IMR-90 (cell line): ENCODE measurements around the gene C14orf180. TPM values are rescaled to one million over a fixed set of nuclear protein-coding genes. Genes with fewer than 3 reads are reported as not detected.

Experiments
- ATAC-seq: fragments of 200-7000 bp; cut with Tn5 transposase; 2 replicates; pipeline ENCODE4 v1.9.1; 2020; ENCODE audit warnings: low read depth, mild to moderate bottlenecking, moderate library complexity
- BruUV-seq: library from RNA; stranded (reverse); fragments of 400-500 nt; replicated peaks from 2 replicates; lab custom pipeline; 2021; lab: Mats Ljungman, UMichigan
- CTCF ChIA-PET: fragments of 300-600 bp; formaldehyde crosslinking; extraction: SDS; loops from one replicate; lab custom pipeline; 2021; ENCODE audit warnings: antibody characterized with exemption; lab: Yijun Ruan, JAX
- POLR2A ChIA-PET: fragments of 300-600 bp; sonication (Branson Sonifier 250); formaldehyde crosslinking; loops from one replicate; lab custom pipeline; 2022; ENCODE audit warnings: antibody characterized with exemption; ENCODE audit not compliant: unreplicated experiment; lab: Charles Lee
- DNase-seq: peaks from one replicate; pipeline ENCODE4 v3.0.0; 2013
- H2AFZ ChIP-seq: replicated peaks from 2 replicates; pipeline ENCODE3; 2013; ENCODE audit warnings: low read length, mild to moderate bottlenecking; ENCODE audit not compliant: poor library complexity
- H2AK5ac ChIP-seq: 2 replicates; pipeline ENCODE4 v1.6.1; 2013; ENCODE audit warnings: low read depth, low read length, inconsistent platforms
- H2AK9ac ChIP-seq: replicated peaks from 2 replicates; pipeline ENCODE3; 2013; ENCODE audit warnings: mild to moderate bottlenecking, low read depth, low read length, moderate library complexity; ENCODE audit not compliant: poor library complexity
- H2BK120ac ChIP-seq: 2 replicates; pipeline ENCODE4 v1.6.1; 2013; ENCODE audit warnings: low read depth, low read length, inconsistent platforms
- H2BK15ac ChIP-seq: 3 replicates; pipeline ENCODE4 v1.6.1; 2013; ENCODE audit warnings: low read depth, low read length, inconsistent platforms
- H2BK20ac ChIP-seq: 2 replicates; pipeline ENCODE4 v1.6.1; 2013; ENCODE audit warnings: low read depth, mild to moderate bottlenecking, inconsistent platforms, low read length, moderate library complexity
- H2BK5ac ChIP-seq: 2 replicates; pipeline ENCODE4 v1.6.1; 2013; ENCODE audit warnings: mild to moderate bottlenecking, low read depth, low read length, inconsistent platforms; ENCODE audit not compliant: poor library complexity, severe bottlenecking
- H3K14ac ChIP-seq: replicated peaks from 2 replicates; pipeline ENCODE4 v1.6.1; 2013; ENCODE audit warnings: low read depth, low read length, inconsistent platforms
- H3K18ac ChIP-seq: 2 replicates; pipeline ENCODE4 v1.6.1; 2013; ENCODE audit warnings: low read depth, low read length, control low read depth
- H3K23ac ChIP-seq: 2 replicates; pipeline ENCODE4 v1.6.1; 2013; ENCODE audit warnings: low read depth, low read length, inconsistent platforms
- H3K27ac ChIP-seq: 2 replicates; pipeline ENCODE4 v1.5.1; 2013; ENCODE audit warnings: mild to moderate bottlenecking, control low read depth, low read length; ENCODE audit not compliant: insufficient read depth
- H3K27me3 ChIP-seq: 2 replicates; pipeline ENCODE4 v1.6.1; 2013; ENCODE audit warnings: low read length; ENCODE audit not compliant: control insufficient read depth, insufficient read depth
- H3K36me3 ChIP-seq: 2 replicates; pipeline ENCODE4 v1.6.1; 2013; ENCODE audit warnings: low read length, mixed read lengths; ENCODE audit not compliant: control insufficient read depth, insufficient read depth
- H3K4ac ChIP-seq: 2 replicates; pipeline ENCODE4 v1.6.1; 2013; ENCODE audit warnings: low read depth, low read length, inconsistent platforms
- H3K4me1 ChIP-seq: 2 replicates; pipeline ENCODE4 v1.6.1; 2013; ENCODE audit warnings: low read length, mixed read lengths; ENCODE audit not compliant: control insufficient read depth, insufficient read depth
- H3K4me2 ChIP-seq: 2 replicates; pipeline ENCODE4 v1.6.1; 2013; ENCODE audit warnings: low read depth, mild to moderate bottlenecking, control low read depth, low read length, moderate library complexity
- H3K4me3 ChIP-seq: 2 replicates; pipeline ENCODE4 v1.5.1; 2013; ENCODE audit warnings: low read depth, mild to moderate bottlenecking, control low read depth, low read length, moderate library complexity; ENCODE audit not compliant: insufficient read depth
- H3K56ac ChIP-seq: 2 replicates; pipeline ENCODE4 v1.6.1; 2013; ENCODE audit warnings: low read length, inconsistent platforms; ENCODE audit not compliant: insufficient read depth; ENCODE audit errors: extremely low read depth
- H3K79me1 ChIP-seq, 2 experiments: 2 replicates each; pipeline ENCODE4 v1.6.1; 2013; ENCODE audit warnings: low read length in 2 of 2, inconsistent platforms in 1 of 2, low read depth in 1 of 2
- H3K9ac ChIP-seq: 2 replicates; pipeline ENCODE4 v1.6.1; 2013; ENCODE audit warnings: low read depth, low read length, control low read depth
- H3K9me1 ChIP-seq: 2 replicates; pipeline ENCODE4 v1.6.1; 2013; ENCODE audit warnings: low read length, inconsistent platforms; ENCODE audit not compliant: insufficient read depth
- H3K9me3 ChIP-seq: 2 replicates; pipeline ENCODE4 v1.6.1; 2013; ENCODE audit warnings: low read length; ENCODE audit not compliant: control insufficient read depth, insufficient read depth
- H4K20me1 ChIP-seq: 2 replicates; pipeline ENCODE4 v1.6.1; 2013; ENCODE audit warnings: low read length, inconsistent platforms; ENCODE audit not compliant: insufficient read depth
- H4K5ac ChIP-seq: 2 replicates; pipeline ENCODE4 v1.6.1; 2013; ENCODE audit warnings: mild to moderate bottlenecking, low read depth, low read length, control low read depth
- H4K8ac ChIP-seq, 2 experiments: 2 replicates each; pipeline ENCODE4 v1.6.1; 2013; ENCODE audit warnings: low read depth in 2 of 2, low read length in 2 of 2, control low read depth in 1 of 2, inconsistent platforms in 1 of 2
- H4K91ac ChIP-seq: 2 replicates; pipeline ENCODE4 v1.6.1; 2013; ENCODE audit warnings: low read depth, low read length, inconsistent platforms; ENCODE audit not compliant: insufficient read depth
- CEBPB ChIP-seq: IDR thresholded peaks from 2 replicates; pipeline ENCODE4 v1.6.1; 2012; ENCODE audit warnings: low read depth, low read length, improper control_type of control experiment
- FOS ChIP-seq: fragments of 150-350 bp; IDR thresholded peaks from 2 replicates; pipeline ENCODE4 v1.6.1; 2016; ENCODE audit warnings: low read depth, low read length
- NFE2L2 ChIP-seq: fragments of 150-350 bp; IDR thresholded peaks from 2 replicates; pipeline ENCODE4 v1.6.1; 2016; ENCODE audit warnings: low read depth, mild to moderate bottlenecking, low read length
- POLR2A ChIP-seq: IDR thresholded peaks from 2 replicates; pipeline ENCODE4 v1.6.1; 2012; ENCODE audit warnings: mild to moderate bottlenecking, low read depth, low read length
- RFX5 ChIP-seq: IDR thresholded peaks from 2 replicates; pipeline ENCODE4 v1.8.0; 2012; ENCODE audit warnings: low read depth, mild to moderate bottlenecking, low read length, moderate library complexity
- WGBS, 2 experiments: methylation state at CpG; one replicate each; pipeline versions ENCODE4 v1.1.5 to v1.1.7; 2013; ENCODE audit warnings: missing lambda C conversion rate in 2 of 2; ENCODE audit not compliant: insufficient read length in 1 of 2; ENCODE audit errors: extremely low coverage in 2 of 2; 5-methylcytosine and 5-hydroxymethylcytosine counted together
- dilution Hi-C: fragments of 300-500 bp; cut with HindIII; formaldehyde crosslinking; loops from one replicate; pipeline ENCODE4 v1.14.3; 2018; ENCODE audit warnings: low sequenced_read_pairs; ENCODE audit not compliant: unreplicated experiment
- in situ Hi-C: fragments of 300-500 bp; cut with MboI; formaldehyde crosslinking; loops from 3 replicates; pipeline ENCODE4 v1.14.3; 2019; ENCODE audit warnings: low sequenced_read_pairs, inconsistent platforms, mixed read lengths
- intact Hi-C: fragments of 100-400 bp; cut with micrococcal nuclease; formaldehyde crosslinking; loops from 2 replicates; pipeline ENCODE4 v1.10.0; 2022
- polyA plus RNA-seq, 3 experiments: library from polyadenylated mRNA; depleted of rRNA; stranded (reverse); fragments of >200 nt; gene quantifications; 2 replicates each; pipeline ENCODE4 v1.2.3, GENCODE V29; 2012; ENCODE audit warnings: low replicate concordance in 1 of 3
- total RNA-seq: library from RNA; depleted of rRNA; stranded (reverse); fragments of >200 nt; gene quantifications from 2 replicates; pipeline ENCODE4 v1.2.3, GENCODE V29; 2012

Gene C14orf180
- total and polyA plus RNA-seq, 2 of the 4 experiments (the other 2 are of a cell fraction): not detected

GRCh38 chr14:104552738-104553125, 26.8 kb upstream of the C14orf180 start:
- Histone ChIP-seq H4K5ac (no peak overlapping the region), H2BK5ac (no peak overlapping the region), H3K9ac (no peak overlapping the region), H3K4me3 (no peak overlapping the region), H2AK5ac (no peak overlapping the region), H3K79me1 (no peaks in the 10 kb centered on the region), H3K4me2 (no peak overlapping the region), H4K8ac (no peak overlapping the region), H3K9me1 (no peaks in the 10 kb centered on the region), H3K36me3 (no peaks in the 10 kb centered on the region), H2BK120ac (no peak overlapping the region), H4K20me1 (no peaks in the 10 kb centered on the region), H4K91ac (no peak overlapping the region), H2BK20ac (no peak overlapping the region), H3K9me3 (no peaks in the 10 kb centered on the region), H3K4me1 (no peaks in the 10 kb centered on the region), H3K27ac (no peak overlapping the region), H3K18ac (no peak overlapping the region), H3K4ac (no peak overlapping the region), H3K23ac (no peak overlapping the region), H3K56ac (no peak overlapping the region), H3K27me3 (peaks cover 8% of the 10 kb centered on the region; the same call in 1 of the 2 replicates), H2AK9ac (no peak overlapping the region), H2AFZ (no peak overlapping the region), H3K14ac (no peak overlapping the region), H2BK15ac (no peak overlapping the region)
- no peak for TF ChIP-seq NFE2L2
- no peak for TF ChIP-seq CEBPB
- TF ChIP-seq POLR2A: no peak
- no peak for TF ChIP-seq FOS
- TF ChIP-seq RFX5: no peak
- ChIA-PET POLR2A (no interaction called here), CTCF (no interaction called here)
- dilution Hi-C loops (no loop called here), in situ Hi-C loops (loop anchor here (25.0 kb wide), 1 partner anchor 465 kb away; the partner anchor contains the start of gene ASPG), intact Hi-C loops (no loop called here)
- no TSS peak for BruUV-seq
- WGBS, 2 experiments: 62% methylated on average over 4 of the region's 9 CpGs; no CpG with 5 or more reads in 1 of the 2 experiments
- ATAC-seq: no peak
- DNase-seq: no peak
